Breast epithelium (tissue), 3 donors: ENCODE measurements around the gene GAPT.

Source experiments
- POLR2A ChIP-seq: fragments of 450-650 bp; IDR thresholded peaks from one replicate; pipeline ENCODE4 v1.6.1; 2016; ENCODE audit warnings: antibody characterized with exemption, mild to moderate bottlenecking, moderate library complexity
- POLR2AphosphoS5 ChIP-seq, 3 donors: sonication (generic); formaldehyde crosslinking; IDR thresholded peaks; one replicate each; pipeline ENCODE4 v1.6.1; 2017; ENCODE audit warnings: antibody characterized with exemption in 3 of 3
- TF ChIP-seq, protein P1 (sequence below), 3 donors: fragments of 450-650 bp; IDR thresholded peaks; one replicate each; pipeline ENCODE4 v1.5.1; 2016 to 2017; ENCODE audit warnings: antibody characterized with exemption in 3 of 3, mild to moderate bottlenecking in 3 of 3, moderate library complexity in 3 of 3

DNA sequence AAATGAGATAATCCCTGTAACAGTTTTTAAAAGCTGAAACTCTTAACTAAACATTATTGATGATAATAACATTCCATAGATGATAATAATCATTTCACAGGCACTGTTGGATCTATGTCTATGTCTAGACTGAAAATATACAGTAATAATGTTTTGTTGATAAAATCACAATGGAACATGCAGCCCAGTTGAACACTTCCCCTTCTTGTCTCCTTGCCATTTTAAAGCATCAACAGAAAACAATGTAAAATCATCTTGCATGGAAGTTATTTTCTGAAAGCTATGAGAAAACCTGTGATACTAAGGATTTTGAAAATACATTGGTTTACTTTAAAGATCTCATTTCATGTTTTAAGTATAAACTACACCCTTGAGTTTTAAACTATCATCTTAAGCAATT is 1.9 kb downstream of the GAPT start:
- TF ChIP-seq, protein P1, sequence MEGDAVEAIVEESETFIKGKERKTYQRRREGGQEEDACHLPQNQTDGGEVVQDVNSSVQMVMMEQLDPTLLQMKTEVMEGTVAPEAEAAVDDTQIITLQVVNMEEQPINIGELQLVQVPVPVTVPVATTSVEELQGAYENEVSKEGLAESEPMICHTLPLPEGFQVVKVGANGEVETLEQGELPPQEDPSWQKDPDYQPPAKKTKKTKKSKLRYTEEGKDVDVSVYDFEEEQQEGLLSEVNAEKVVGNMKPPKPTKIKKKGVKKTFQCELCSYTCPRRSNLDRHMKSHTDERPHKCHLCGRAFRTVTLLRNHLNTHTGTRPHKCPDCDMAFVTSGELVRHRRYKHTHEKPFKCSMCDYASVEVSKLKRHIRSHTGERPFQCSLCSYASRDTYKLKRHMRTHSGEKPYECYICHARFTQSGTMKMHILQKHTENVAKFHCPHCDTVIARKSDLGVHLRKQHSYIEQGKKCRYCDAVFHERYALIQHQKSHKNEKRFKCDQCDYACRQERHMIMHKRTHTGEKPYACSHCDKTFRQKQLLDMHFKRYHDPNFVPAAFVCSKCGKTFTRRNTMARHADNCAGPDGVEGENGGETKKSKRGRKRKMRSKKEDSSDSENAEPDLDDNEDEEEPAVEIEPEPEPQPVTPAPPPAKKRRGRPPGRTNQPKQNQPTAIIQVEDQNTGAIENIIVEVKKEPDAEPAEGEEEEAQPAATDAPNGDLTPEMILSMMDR (IDR thresholded peaks at IDR 0.05), result no peak
- TF ChIP-seq POLR2A (no peak), POLR2AphosphoS5 (IDR thresholded peaks at IDR 0.05) (no peak)
